ENCODE measurements around the gene ZNF853. TPM values are rescaled to one million over a fixed set of nuclear protein-coding genes. Genes with fewer than 3 reads are reported as not detected.
"Not testable (repeated sequence)": the region's sequence is repeated elsewhere in the genome, so short reads cannot be mapped to it uniquely, and the experiment has no call there.

ZNF853 gene
- total RNA-seq, 2 donors from 2014 or later = 0.91 to 2.2 TPM

DNA sequence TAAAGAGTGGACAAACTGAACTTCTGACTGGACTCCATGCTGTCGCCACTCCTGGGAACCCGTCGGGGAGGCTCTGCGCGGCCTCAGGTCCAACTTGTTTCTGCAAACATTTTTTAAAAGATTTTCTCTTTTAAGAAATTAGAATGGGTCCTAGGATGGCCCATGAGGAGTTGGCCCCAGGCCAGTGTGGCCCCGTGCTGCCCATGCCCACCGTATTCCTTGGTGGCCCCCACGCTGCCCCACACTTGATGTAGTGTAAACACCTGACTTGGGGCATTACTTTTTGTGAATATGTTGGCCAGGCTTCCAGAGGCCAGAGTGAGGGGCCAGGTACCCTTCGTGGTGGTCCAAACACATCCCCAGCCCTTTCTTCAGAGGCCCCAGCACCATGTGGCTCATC is 41.0 kb downstream of the ZNF853 start:
- H3K9ac ChIP-seq (ENCODE audit: low read depth in 2 of 2, low read length in 2 of 2) = no peak overlapping the region
- H3K4me1 ChIP-seq = no peaks in the 10 kb centered on the region
- no peaks in the 10 kb centered on the region for H3K9me3 ChIP-seq
- peaks cover 10% of the 10 kb centered on the region for H3K36me3 ChIP-seq
- intact Hi-C loops (cut with DNase I) = no loop called here
- H3K4me3 ChIP-seq = no peak overlapping the region
- no peak for DNase-seq
- TF ChIP-seq, protein P1, sequence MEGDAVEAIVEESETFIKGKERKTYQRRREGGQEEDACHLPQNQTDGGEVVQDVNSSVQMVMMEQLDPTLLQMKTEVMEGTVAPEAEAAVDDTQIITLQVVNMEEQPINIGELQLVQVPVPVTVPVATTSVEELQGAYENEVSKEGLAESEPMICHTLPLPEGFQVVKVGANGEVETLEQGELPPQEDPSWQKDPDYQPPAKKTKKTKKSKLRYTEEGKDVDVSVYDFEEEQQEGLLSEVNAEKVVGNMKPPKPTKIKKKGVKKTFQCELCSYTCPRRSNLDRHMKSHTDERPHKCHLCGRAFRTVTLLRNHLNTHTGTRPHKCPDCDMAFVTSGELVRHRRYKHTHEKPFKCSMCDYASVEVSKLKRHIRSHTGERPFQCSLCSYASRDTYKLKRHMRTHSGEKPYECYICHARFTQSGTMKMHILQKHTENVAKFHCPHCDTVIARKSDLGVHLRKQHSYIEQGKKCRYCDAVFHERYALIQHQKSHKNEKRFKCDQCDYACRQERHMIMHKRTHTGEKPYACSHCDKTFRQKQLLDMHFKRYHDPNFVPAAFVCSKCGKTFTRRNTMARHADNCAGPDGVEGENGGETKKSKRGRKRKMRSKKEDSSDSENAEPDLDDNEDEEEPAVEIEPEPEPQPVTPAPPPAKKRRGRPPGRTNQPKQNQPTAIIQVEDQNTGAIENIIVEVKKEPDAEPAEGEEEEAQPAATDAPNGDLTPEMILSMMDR (IDR thresholded peaks at IDR 0.05) = no peak
- no peaks in the 10 kb centered on the region for H3K27me3 ChIP-seq
- no peak overlapping the region for H3K27ac ChIP-seq

DNA sequence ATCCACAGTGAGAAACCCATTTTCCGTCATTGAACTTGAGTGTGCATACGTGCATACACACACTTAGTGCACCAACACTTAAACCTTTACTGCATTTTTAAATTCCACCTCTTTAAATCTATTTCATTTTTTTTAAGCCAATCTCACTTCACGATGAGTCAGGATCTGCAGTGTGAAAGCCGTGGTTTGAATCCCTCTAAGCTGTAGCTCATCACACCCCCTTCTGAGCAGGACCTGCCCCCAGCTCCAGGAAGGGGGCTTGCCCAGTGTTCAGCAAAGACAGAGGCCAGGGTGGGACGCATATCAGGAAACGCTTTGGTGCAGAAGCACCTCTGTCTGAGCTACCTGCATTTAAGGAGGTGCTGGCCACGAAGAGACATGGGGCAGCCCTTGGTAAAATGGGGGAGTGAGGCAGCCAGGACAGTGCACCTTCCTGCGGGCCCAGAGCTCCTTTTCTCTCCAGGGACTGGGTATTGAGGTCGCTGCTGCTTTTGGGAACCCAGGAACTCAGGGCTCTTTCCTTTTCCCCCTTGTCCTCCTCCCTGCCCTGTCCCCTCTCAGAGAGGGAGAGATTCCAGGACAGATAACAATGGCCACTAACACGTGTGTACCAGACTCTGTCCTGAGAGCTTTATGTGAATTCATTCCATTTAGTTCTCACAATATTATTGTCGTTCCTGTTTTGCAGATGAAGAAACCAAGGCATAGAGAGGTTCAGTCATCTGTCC is 43.4 kb downstream of the ZNF853 start:
- TF ChIP-seq, protein P1 (IDR thresholded peaks at IDR 0.05) = no peak
- Histone ChIP-seq H3K9me3 (no peaks in the 10 kb centered on the region), H3K4me3 (no peak overlapping the region), H3K27me3 (no peaks in the 10 kb centered on the region), H3K36me3 (no peaks in the 10 kb centered on the region), H3K4me1 (no peaks in the 10 kb centered on the region), H3K27ac (no peak overlapping the region), H3K9ac (ENCODE audit: low read depth in 2 of 2, low read length in 2 of 2) (no peak overlapping the region)
- intact Hi-C loops (cut with DNase I) = no loop called here
- no peak for DNase-seq

DNA sequence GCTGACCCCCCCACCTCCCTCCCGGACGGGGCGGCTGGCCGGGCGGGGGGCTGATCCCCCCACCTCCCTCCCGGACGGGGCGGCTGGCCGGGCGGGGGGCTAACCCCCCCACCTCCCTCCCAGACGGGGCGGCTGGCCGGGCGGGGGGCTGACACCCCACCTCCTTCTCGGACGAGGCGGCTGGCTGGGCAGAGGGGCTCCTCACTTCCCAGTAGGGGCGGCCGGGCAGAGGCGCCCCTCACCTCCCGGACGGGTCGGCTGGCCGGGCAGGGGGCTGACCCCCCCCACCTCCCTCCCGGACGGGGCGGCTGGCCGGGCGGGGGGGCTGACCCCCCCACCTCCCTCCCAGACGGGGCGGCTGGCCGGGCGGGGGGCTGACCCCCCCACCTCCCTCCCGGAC is 55.4 kb downstream of the ZNF853 start:
- intact Hi-C loops (cut with DNase I); H3K9ac ChIP-seq (ENCODE audit: low read depth in 2 of 2, low read length in 2 of 2); H3K4me3 ChIP-seq; H3K36me3 ChIP-seq; H3K9me3 ChIP-seq; H3K27ac ChIP-seq; DNase-seq; H3K27me3 ChIP-seq; H3K4me1 ChIP-seq: not testable (repeated sequence)

Other genes starting within 250 kb of the ZNF853 start
- 100 to 1,000 TPM; 384 to 417 TPM for gene RAC1, start 241.1 kb upstream of the ZNF853 start, total RNA-seq
- 10 to 100 TPM; 15.6 to 26.5 TPM for gene DAGLB, start 167.7 kb upstream of the ZNF853 start, total RNA-seq
- 100 to 1,000 TPM; 228 to 278 TPM for gene KDELR2, start 131.5 kb upstream of the ZNF853 start, total RNA-seq
- gene GRID2IP, start 64.1 kb upstream of the ZNF853 start, total RNA-seq = under 1 TPM; 0.37 to 0.45 TPM
- gene ZDHHC4, start 38.2 kb upstream of the ZNF853 start, total RNA-seq = 10 to 100 TPM; 34.8 to 40.1 TPM
- gene INTS15, start 25.6 kb upstream of the ZNF853 start, total RNA-seq = 10 to 100 TPM; 16.9 to 26.8 TPM
- gene ZNF316, start 21.7 kb downstream of the ZNF853 start, total RNA-seq = 10 to 100 TPM; 16.1 to 23.9 TPM
- 10 to 100 TPM; 20.9 to 22.0 TPM for gene ZNF12, start 91.3 kb downstream of the ZNF853 start, total RNA-seq
- gene RSPH10B2, start 138.5 kb downstream of the ZNF853 start, total RNA-seq = under 1 TPM in 1 of 2 donors, not detected in 1; 0.42 TPM
- 10 to 100 TPM; 50.1 to 52.6 TPM for gene CCZ1B, start 210.7 kb downstream of the ZNF853 start, total RNA-seq